Caco-2 (cell line): ENCODE measurements around the gene CHD8. TPM values are rescaled to one million over a fixed set of nuclear protein-coding genes. Genes with fewer than 3 reads are reported as not detected.

ENCODE experiments used
- BruUV-seq: library from RNA; stranded (reverse); fragments of 400-500 nt; replicated peaks from 2 replicates; lab custom pipeline; 2021; lab: Mats Ljungman, UMichigan
- CTCF ChIA-PET: fragments of 300-600 bp; sonication (Branson Sonifier 250); formaldehyde crosslinking; loops from one replicate; lab custom pipeline; 2022; ENCODE audit warnings: antibody characterized with exemption; lab: Charles Lee
- POLR2A ChIA-PET: fragments of 300-600 bp; sonication (Branson Sonifier 250); formaldehyde crosslinking; loops from one replicate; lab custom pipeline; 2022; ENCODE audit warnings: antibody characterized with exemption; lab: Charles Lee
- DNase-seq, 2 experiments: peaks; one replicate each; pipeline versions ENCODE4 v3.0.0 to v3.0.0-alpha.2; 2020 to 2022
- H3K27me3 ChIP-seq: replicated peaks from 2 replicates; pipeline ENCODE4 v1.6.0; 2011; ENCODE audit warnings: low read length; ENCODE audit not compliant: control insufficient read depth, insufficient read depth
- H3K36me3 ChIP-seq: 2 replicates; pipeline ENCODE4 v1.5.1; 2011; ENCODE audit warnings: low read length; ENCODE audit not compliant: control insufficient read depth, insufficient read depth
- H3K4me1 ChIP-seq: fragments of 250-450 bp; sonication (Bioruptor Pico); 2 replicates; pipeline ENCODE4 v1.5.1; 2020; ENCODE audit warnings: mild to moderate bottlenecking
- H3K4me3 ChIP-seq: 2 replicates; pipeline ENCODE4 v1.5.1; 2011; ENCODE audit warnings: low read depth, mild to moderate bottlenecking, control low read depth, low read length
- H3K9me3 ChIP-seq: fragments of 250-450 bp; sonication (Bioruptor Pico); 2 replicates; pipeline ENCODE4 v1.5.1; 2020; ENCODE audit warnings: mild to moderate bottlenecking, moderate library complexity
- H3K27ac Mint-ChIP-seq: one replicate; pipeline ENCODE4 v1.8.0; 2022; ENCODE audit warnings: mixed read lengths; ENCODE audit not compliant: unreplicated experiment
- H3K27me3 Mint-ChIP-seq: one replicate; pipeline ENCODE4 v1.8.0; 2022; ENCODE audit warnings: mixed read lengths; ENCODE audit not compliant: insufficient read depth, unreplicated experiment
- H3K36me3 Mint-ChIP-seq: one replicate; pipeline ENCODE4 v1.8.0; 2022; ENCODE audit warnings: mild to moderate bottlenecking, mixed read lengths; ENCODE audit not compliant: insufficient read depth, unreplicated experiment
- H3K4me1 Mint-ChIP-seq: one replicate; pipeline ENCODE4 v1.8.0; 2022; ENCODE audit warnings: low read depth, mixed read lengths; ENCODE audit not compliant: unreplicated experiment
- H3K4me3 Mint-ChIP-seq: one replicate; pipeline ENCODE4 v1.8.0; 2022; ENCODE audit warnings: mild to moderate bottlenecking, moderate library complexity, mixed read lengths; ENCODE audit not compliant: unreplicated experiment
- H3K9me3 Mint-ChIP-seq: one replicate; pipeline ENCODE4 v1.8.0; 2022; ENCODE audit warnings: mixed read lengths; ENCODE audit not compliant: unreplicated experiment
- CTCF ChIP-seq, 2 experiments: fragments of 200-600 bp in 1 of 2; IDR thresholded peaks; 1 replicate in 1 of 2; 2 replicates in 1 of 2; pipeline versions ENCODE4 v1.5.1 to v1.8.0; 2011 to 2022; ENCODE audit warnings: antibody characterized with exemption in 1 of 2, control low read depth in 1 of 2, inconsistent platforms in 1 of 2, low read depth in 1 of 2, low read length in 1 of 2, mild to moderate bottlenecking in 1 of 2, moderate library complexity in 1 of 2; ENCODE audit not compliant: insufficient read depth in 1 of 2, severe bottlenecking in 1 of 2, unreplicated experiment in 1 of 2
- intact Hi-C: fragments of 100-400 bp; cut with micrococcal nuclease; formaldehyde crosslinking; loops from one replicate; pipeline ENCODE4 v1.10.0; 2022; ENCODE audit not compliant: unreplicated experiment
- total RNA-seq: library from RNA; stranded (reverse); gene quantifications from 2 replicates; pipeline ENCODE4 v1.2.3, GENCODE V29; 2022

Gene CHD8
- total RNA-seq, 1 experiment from 2014 or later: 89.8 TPM

GRCh38 chr14:21367582-21368144 is 88.3 kb downstream of the CHD8 start:
- Histone ChIP-seq H3K4me1 (no peaks in the 10 kb centered on the region), H3K27me3 (no peaks in the 10 kb centered on the region), H3K4me3 (no peak overlapping the region), H3K36me3 (peaks cover 3% of the 10 kb centered on the region; the same call in 1 of the 2 replicates), H3K9me3 (no peaks in the 10 kb centered on the region)
- no peaks in the 10 kb centered on the region for H3K4me1 Mint-ChIP-seq
- peaks cover 90% of the 10 kb centered on the region for H3K36me3 Mint-ChIP-seq
- no TSS peak for BruUV-seq
- no peaks in the 10 kb centered on the region for H3K27me3 Mint-ChIP-seq
- POLR2A ChIA-PET: no interaction called here
- intact Hi-C loops: no loop called here
- no peak overlapping the region for H3K4me3 Mint-ChIP-seq
- no peak overlapping the region for H3K27ac Mint-ChIP-seq
- TF ChIP-seq CTCF (IDR thresholded peaks at IDR 0.05; ENCODE audit: insufficient read depth in 1 of 2, low read depth in 1 of 2, low read length in 1 of 2, severe bottlenecking in 1 of 2, unreplicated experiment in 1 of 2): no peak
- no peak for DNase-seq
- no peaks in the 10 kb centered on the region for H3K9me3 Mint-ChIP-seq
- CTCF ChIA-PET: no interaction called here

DNA sequence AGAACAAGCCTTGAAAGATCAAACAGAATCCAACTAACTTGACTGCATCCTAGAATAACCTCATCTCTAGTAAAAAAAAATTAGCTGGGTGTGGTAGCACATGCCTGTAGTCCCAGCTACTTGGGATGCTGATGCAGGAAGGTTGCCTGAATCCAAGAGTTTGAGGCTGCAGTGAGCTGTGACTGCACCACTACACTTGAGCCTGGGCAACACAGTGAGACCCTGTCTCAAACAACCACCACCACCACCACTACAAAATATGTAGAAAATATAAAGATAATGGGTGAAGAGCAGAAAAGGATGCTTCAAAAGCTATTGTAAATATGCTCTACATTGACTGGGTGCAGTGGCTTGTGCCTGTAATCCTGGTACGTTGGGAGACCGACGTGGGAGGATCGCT is 99.4 kb downstream of the CHD8 start:
- no peak for TF ChIP-seq CTCF (IDR thresholded peaks at IDR 0.05; ENCODE audit: insufficient read depth in 1 of 2, low read depth in 1 of 2, low read length in 1 of 2, severe bottlenecking in 1 of 2, unreplicated experiment in 1 of 2)
- Mint-ChIP-seq H3K27ac (no peak overlapping the region), H3K4me3 (no peak overlapping the region), H3K36me3 (peaks cover 98% of the 10 kb centered on the region), H3K4me1 (no peaks in the 10 kb centered on the region), H3K9me3 (no peaks in the 10 kb centered on the region), H3K27me3 (no peaks in the 10 kb centered on the region)
- ChIA-PET POLR2A (no interaction called here), CTCF (no interaction called here)
- BruUV-seq: no TSS peak
- Histone ChIP-seq H3K4me1 (no peaks in the 10 kb centered on the region), H3K36me3 (peaks cover 6% of the 10 kb centered on the region; the same call in 1 of the 2 replicates), H3K9me3 (no peaks in the 10 kb centered on the region), H3K27me3 (no peaks in the 10 kb centered on the region), H3K4me3 (no peak overlapping the region)
- intact Hi-C loops: no loop called here
- DNase-seq: no peak

GRCh38 chr14:21352587-21352986 is 103.3 kb downstream of the CHD8 start:
- no peak for TF ChIP-seq CTCF (IDR thresholded peaks at IDR 0.05; ENCODE audit: insufficient read depth in 1 of 2, low read depth in 1 of 2, low read length in 1 of 2, severe bottlenecking in 1 of 2, unreplicated experiment in 1 of 2)
- Mint-ChIP-seq H3K36me3 (peaks cover 87% of the 10 kb centered on the region), H3K4me1 (no peaks in the 10 kb centered on the region), H3K27ac (no peak overlapping the region), H3K4me3 (no peak overlapping the region), H3K27me3 (no peaks in the 10 kb centered on the region), H3K9me3 (no peaks in the 10 kb centered on the region)
- Histone ChIP-seq H3K9me3 (no peaks in the 10 kb centered on the region), H3K27me3 (no peaks in the 10 kb centered on the region), H3K4me3 (no peak overlapping the region), H3K36me3 (peaks cover 6% of the 10 kb centered on the region; the same call in 1 of the 2 replicates), H3K4me1 (no peaks in the 10 kb centered on the region)
- ChIA-PET CTCF (no interaction called here), POLR2A (no interaction called here)
- no peak for DNase-seq
- BruUV-seq: no TSS peak
- intact Hi-C loops: no loop called here
